Mesenchymal stem cell (in vitro differentiated cells and primary cell): ENCODE measurements around the gene ERCC6L2.

Experiments used
- DNase-seq: peaks from one replicate; pipeline ENCODE4 v3.0.0-alpha.2; 2013
- H2AFZ ChIP-seq: one replicate; pipeline ENCODE4 v1.6.1; 2013; ENCODE audit warnings: low read depth, mild to moderate bottlenecking, control low read depth, inconsistent platforms, low read length, moderate library complexity
- H2AK5ac ChIP-seq: 2 replicates; pipeline ENCODE4 v1.6.1; 2013; ENCODE audit warnings: low read length, moderate library complexity, mild to moderate bottlenecking, inconsistent platforms; ENCODE audit not compliant: severe bottlenecking
- H2BK120ac ChIP-seq: one replicate; pipeline ENCODE4 v1.6.1; 2013; ENCODE audit warnings: low read depth, mild to moderate bottlenecking, inconsistent platforms, low read length, moderate library complexity
- H2BK12ac ChIP-seq, 2 experiments: one replicate each; pipeline ENCODE4 v1.6.1; 2013; ENCODE audit warnings: inconsistent platforms in 2 of 2, low read length in 2 of 2, mild to moderate bottlenecking in 2 of 2, moderate library complexity in 2 of 2, control low read depth in 1 of 2
- H2BK15ac ChIP-seq: one replicate; pipeline ENCODE4 v1.6.1; 2013; ENCODE audit warnings: mild to moderate bottlenecking, low read depth, inconsistent platforms; ENCODE audit not compliant: poor library complexity, severe bottlenecking
- H2BK5ac ChIP-seq: 2 replicates; pipeline ENCODE4 v1.6.1; 2013; ENCODE audit warnings: low read depth, mild to moderate bottlenecking, low read length, control low read depth, inconsistent platforms; ENCODE audit not compliant: poor library complexity, severe bottlenecking
- H3K14ac ChIP-seq, 2 experiments: one replicate each; pipeline ENCODE4 v1.6.1; 2013; ENCODE audit warnings: inconsistent platforms in 2 of 2, low read length in 2 of 2, control low read depth in 1 of 2, mild to moderate bottlenecking in 1 of 2, moderate library complexity in 1 of 2
- H3K18ac ChIP-seq, 2 experiments: one replicate each; pipeline ENCODE4 v1.6.1; 2013; ENCODE audit warnings: inconsistent platforms in 2 of 2, low read length in 2 of 2, control low read depth in 1 of 2, low read depth in 1 of 2, mild to moderate bottlenecking in 1 of 2
- H3K23ac ChIP-seq, 2 experiments: one replicate each; pipeline ENCODE4 v1.6.1; 2013; ENCODE audit warnings: inconsistent platforms in 2 of 2, low read length in 2 of 2, mild to moderate bottlenecking in 2 of 2, moderate library complexity in 2 of 2, control low read depth in 1 of 2
- H3K27ac ChIP-seq: 2 replicates; pipeline ENCODE4 v1.5.1; 2013; ENCODE audit warnings: mild to moderate bottlenecking, moderate library complexity, low read length, control low read depth, inconsistent platforms; ENCODE audit not compliant: poor library complexity, severe bottlenecking
- H3K27me3 ChIP-seq, 2 experiments: 2 replicates each; pipeline versions ENCODE4 v1.6.1 to v1.7.0; 2013; ENCODE audit warnings: low read length in 2 of 2, mild to moderate bottlenecking in 2 of 2, moderate library complexity in 2 of 2, control low read depth in 1 of 2, inconsistent platforms in 1 of 2; ENCODE audit not compliant: control insufficient read depth in 1 of 2, insufficient read depth in 1 of 2
- H3K36me3 ChIP-seq, 2 experiments: 2 replicates each; pipeline versions ENCODE4 v1.6.1 to v1.7.0; 2013; ENCODE audit warnings: low read length in 2 of 2, control low read depth in 1 of 2, inconsistent platforms in 1 of 2, low read depth in 1 of 2, mild to moderate bottlenecking in 1 of 2; ENCODE audit not compliant: insufficient read depth in 2 of 2, control insufficient read depth in 1 of 2
- H3K4ac ChIP-seq, 2 experiments: one replicate each; pipeline ENCODE4 v1.6.1; 2013; ENCODE audit warnings: inconsistent platforms in 2 of 2, low read length in 2 of 2, mild to moderate bottlenecking in 2 of 2, moderate library complexity in 2 of 2, control low read depth in 1 of 2, low read depth in 1 of 2
- H3K4me1 ChIP-seq: 2 replicates; pipeline ENCODE4 v1.6.1; 2013; ENCODE audit warnings: low read depth, low read length, control low read depth; ENCODE audit not compliant: control insufficient read depth, insufficient read depth
- H3K4me2 ChIP-seq: 2 replicates; pipeline ENCODE4 v1.6.1; 2013; ENCODE audit warnings: low read length, mild to moderate bottlenecking, inconsistent platforms; ENCODE audit not compliant: poor library complexity, severe bottlenecking
- H3K4me3 ChIP-seq, 2 experiments: 2 replicates each; pipeline versions ENCODE4 v1.5.1 to v1.7.0; 2013; ENCODE audit warnings: low read length in 2 of 2, mild to moderate bottlenecking in 2 of 2, control low read depth in 1 of 2, low read depth in 1 of 2; ENCODE audit not compliant: insufficient read depth in 1 of 2
- H3K79me1 ChIP-seq: replicated peaks from 2 replicates; pipeline ENCODE4 v1.6.1; 2013; ENCODE audit warnings: mild to moderate bottlenecking, control low read depth, low read length, inconsistent platforms; ENCODE audit not compliant: poor library complexity, severe bottlenecking
- H3K9ac ChIP-seq: 2 replicates; pipeline ENCODE4 v1.7.0; 2013; ENCODE audit warnings: mild to moderate bottlenecking, low read length, moderate library complexity
- H3K9me3 ChIP-seq: 2 replicates; pipeline ENCODE4 v1.7.0; 2013; ENCODE audit warnings: mild to moderate bottlenecking, low read length; ENCODE audit not compliant: control insufficient read depth
- H4K8ac ChIP-seq: one replicate; pipeline ENCODE4 v1.6.1; 2013; ENCODE audit warnings: inconsistent platforms, mild to moderate bottlenecking, low read length, moderate library complexity
- H4K91ac ChIP-seq: one replicate; pipeline ENCODE4 v1.6.1; 2013; ENCODE audit warnings: mild to moderate bottlenecking, low read length, inconsistent platforms
- WGBS: methylation state at CpG from one replicate; pipeline ENCODE4 v1.1.7; 2013; ENCODE audit warnings: mixed read lengths; 5-methylcytosine and 5-hydroxymethylcytosine counted together

The ERCC6L2 gene

GRCh38 chr9:95999390-95999789, 123.9 kb downstream of the ERCC6L2 start:
- H3K79me1 ChIP-seq: no peaks in the 10 kb centered on the region
- H3K4me3 ChIP-seq: no peak overlapping the region
- H3K36me3 ChIP-seq: peaks cover 5 to 46% of the 10 kb centered on the region in 2 experiments
- no peak overlapping the region for H3K4me2 ChIP-seq
- no peak overlapping the region for H2BK5ac ChIP-seq
- H3K27ac ChIP-seq: no peak overlapping the region
- H2BK15ac ChIP-seq: no peak overlapping the region
- no peak overlapping the region for H2AFZ ChIP-seq
- no peak overlapping the region for H2BK12ac ChIP-seq
- H3K4me1 ChIP-seq: no peaks in the 10 kb centered on the region
- H2BK120ac ChIP-seq: no peak overlapping the region
- H3K9me3 ChIP-seq: no peaks in the 10 kb centered on the region
- H3K18ac ChIP-seq: no peak overlapping the region
- no peaks in the 10 kb centered on the region for H3K27me3 ChIP-seq
- H4K91ac ChIP-seq: no peak overlapping the region
- H3K4ac ChIP-seq: no peak overlapping the region
- no peak for DNase-seq
- WGBS: 100% methylated on average over 2 of the region's 3 CpGs
- H3K9ac ChIP-seq: no peak overlapping the region
- no peak overlapping the region for H4K8ac ChIP-seq
- no peak overlapping the region for H3K23ac ChIP-seq
- no peak overlapping the region for H2AK5ac ChIP-seq
- no peak overlapping the region for H3K14ac ChIP-seq

DNA sequence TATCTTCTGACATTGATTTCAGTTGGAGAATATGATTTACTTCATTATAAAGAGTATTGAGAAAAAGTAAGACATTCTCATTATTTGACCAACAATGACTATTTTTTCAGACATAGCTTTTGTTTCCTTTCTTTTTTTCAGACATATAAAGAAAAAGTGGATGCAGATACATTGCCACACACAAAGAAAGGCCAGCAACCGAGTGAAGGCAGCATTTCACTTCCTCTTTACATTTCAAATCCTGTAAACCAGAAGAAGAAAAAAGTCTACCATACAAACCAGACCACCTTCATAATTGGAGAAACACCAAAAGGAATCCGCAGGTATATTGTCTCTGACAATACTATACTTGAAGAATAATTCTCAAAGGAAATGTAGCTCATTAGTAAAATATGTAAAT, 128.9 kb downstream of the ERCC6L2 start:
- H3K27ac ChIP-seq: no peak overlapping the region
- H2BK120ac ChIP-seq: no peak overlapping the region
- H2AFZ ChIP-seq: no peak overlapping the region
- no peak overlapping the region for H3K18ac ChIP-seq
- no peak overlapping the region for H3K4me3 ChIP-seq
- H3K4me1 ChIP-seq: peaks cover 3% of the 10 kb centered on the region
- 94% methylated on average over 1 of the region's 2 CpGs for WGBS
- DNase-seq: no peak
- no peak overlapping the region for H3K23ac ChIP-seq
- H2AK5ac ChIP-seq: no peak overlapping the region
- H3K79me1 ChIP-seq: no peaks in the 10 kb centered on the region
- no peak overlapping the region for H3K4ac ChIP-seq
- no peak overlapping the region for H3K4me2 ChIP-seq
- H3K9ac ChIP-seq: no peak overlapping the region
- no peak overlapping the region for H4K91ac ChIP-seq
- no peak overlapping the region for H2BK15ac ChIP-seq
- H2BK12ac ChIP-seq: no peak overlapping the region
- H3K36me3 ChIP-seq: peaks cover 10 to 41% of the 10 kb centered on the region in 2 experiments
- H3K27me3 ChIP-seq: no peaks in the 10 kb centered on the region
- no peak overlapping the region for H3K14ac ChIP-seq
- H4K8ac ChIP-seq: no peak overlapping the region
- H2BK5ac ChIP-seq: no peak overlapping the region
- no peaks in the 10 kb centered on the region for H3K9me3 ChIP-seq

GRCh38 chr9:96006296-96006879, 130.9 kb downstream of the ERCC6L2 start:
- H3K36me3 ChIP-seq: peaks cover 12 to 52% of the 10 kb centered on the region in 2 experiments
- no peak overlapping the region for H3K4me2 ChIP-seq
- H3K4me1 ChIP-seq: peaks cover 3% of the 10 kb centered on the region
- H3K79me1 ChIP-seq: no peaks in the 10 kb centered on the region
- H3K14ac ChIP-seq: no peak overlapping the region
- no peak overlapping the region for H2BK15ac ChIP-seq
- no peak overlapping the region for H3K4ac ChIP-seq
- H4K8ac ChIP-seq: no peak overlapping the region
- no peak overlapping the region for H2BK12ac ChIP-seq
- no peak overlapping the region for H3K4me3 ChIP-seq
- no peak overlapping the region for H2AFZ ChIP-seq
- no peak for DNase-seq
- no peak overlapping the region for H2BK120ac ChIP-seq
- no peak overlapping the region for H3K23ac ChIP-seq
- no peak overlapping the region for H3K27ac ChIP-seq
- no peak overlapping the region for H2BK5ac ChIP-seq
- H3K27me3 ChIP-seq: no peaks in the 10 kb centered on the region
- no peak overlapping the region for H2AK5ac ChIP-seq
- H3K9me3 ChIP-seq: no peaks in the 10 kb centered on the region
- no peak overlapping the region for H3K18ac ChIP-seq
- WGBS: 98% methylated on average over 9 of the region's 9 CpGs
- H4K91ac ChIP-seq: no peak overlapping the region
- no peak overlapping the region for H3K9ac ChIP-seq

- Histone ChIP-seq H2BK15ac (no peak overlapping the region), H2AK5ac (no peak overlapping the region), H3K9ac (no peak overlapping the region), H3K27me3 (no peaks in the 10 kb centered on the region), H3K4me1 (peaks cover 3% of the 10 kb centered on the region), H3K4me2 (no peak overlapping the region), H4K8ac (no peak overlapping the region), H3K14ac (no peak overlapping the region), H3K4ac (no peak overlapping the region), H3K9me3 (no peaks in the 10 kb centered on the region), H3K23ac (no peak overlapping the region), H2BK5ac (no peak overlapping the region), H3K79me1 (no peaks in the 10 kb centered on the region), H3K4me3 (no peak overlapping the region), H2BK120ac (no peak overlapping the region), H3K27ac (no peak overlapping the region), H3K36me3 (peaks cover 9 to 54% of the 10 kb centered on the region in 2 experiments), H3K18ac (no peak overlapping the region), H2BK12ac (no peak overlapping the region), H2AFZ (no peak overlapping the region), H4K91ac (no peak overlapping the region)
- peak; percentile 46 for DNase-seq
These were observed 131.5 kb downstream of the ERCC6L2 start for GRCh38 chr9:96006961-96007360.
